GM20431 (cell line): ENCODE results near the gene AHNAK.
"Not testable (repeated sequence)": the region's sequence is repeated elsewhere in the genome, so short reads cannot be mapped to it uniquely, and the experiment has no call there.

ENCODE experiments used
- in situ Hi-C: fragments of 300-500 bp; cut with MseI, MboI; formaldehyde crosslinking; loops from one replicate; pipeline ENCODE4 v1.15.0; 2020; ENCODE audit warnings: low sequenced_read_pairs; ENCODE audit not compliant: unreplicated experiment

Gene AHNAK

DNA sequence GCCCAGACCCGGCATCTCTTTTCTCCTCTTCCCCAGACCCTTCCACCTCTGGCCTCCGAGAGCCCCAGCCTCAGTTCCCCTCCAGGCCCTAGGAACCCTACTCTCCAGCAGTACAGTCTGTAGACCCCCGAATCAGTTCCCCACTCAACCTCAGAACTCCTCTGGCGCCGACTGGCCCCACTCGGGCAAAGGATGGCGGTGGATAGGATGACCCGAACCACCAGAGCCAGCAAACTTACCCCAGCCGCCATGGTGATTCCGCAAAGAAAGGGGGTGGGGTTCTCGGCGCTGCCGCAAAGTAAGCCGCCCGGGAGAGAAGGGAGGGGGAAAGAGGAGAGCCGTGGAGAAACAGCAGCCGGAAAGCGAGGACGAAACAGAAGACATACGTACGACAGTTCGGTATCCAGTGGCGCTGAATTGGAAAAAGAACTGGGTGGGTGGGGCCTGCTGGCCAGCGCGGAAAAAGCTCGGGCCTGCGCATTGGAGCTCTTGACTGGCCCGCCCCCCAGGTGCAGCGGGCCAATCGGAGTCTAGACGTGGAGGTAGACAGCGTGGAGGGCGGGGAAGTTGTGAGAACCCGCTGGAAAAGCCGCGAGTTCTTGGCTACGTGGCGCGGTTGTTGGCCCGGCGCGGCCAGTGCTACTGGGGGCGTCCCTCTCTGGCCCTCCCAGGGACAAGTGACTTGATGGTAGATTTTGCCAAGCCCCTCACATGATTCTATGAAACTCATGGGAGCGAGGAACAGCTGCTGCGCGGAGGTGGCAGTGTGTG lies 27.2 kb upstream of the AHNAK start, which contains the start of gene EEF1G:
TSS of gene EEF1G (minus strand) at position 300 of the 771 bp plus-strand sequence. CDS start at position 251, 49 bp downstream.
- in situ Hi-C loops: no loop called here

DNA sequence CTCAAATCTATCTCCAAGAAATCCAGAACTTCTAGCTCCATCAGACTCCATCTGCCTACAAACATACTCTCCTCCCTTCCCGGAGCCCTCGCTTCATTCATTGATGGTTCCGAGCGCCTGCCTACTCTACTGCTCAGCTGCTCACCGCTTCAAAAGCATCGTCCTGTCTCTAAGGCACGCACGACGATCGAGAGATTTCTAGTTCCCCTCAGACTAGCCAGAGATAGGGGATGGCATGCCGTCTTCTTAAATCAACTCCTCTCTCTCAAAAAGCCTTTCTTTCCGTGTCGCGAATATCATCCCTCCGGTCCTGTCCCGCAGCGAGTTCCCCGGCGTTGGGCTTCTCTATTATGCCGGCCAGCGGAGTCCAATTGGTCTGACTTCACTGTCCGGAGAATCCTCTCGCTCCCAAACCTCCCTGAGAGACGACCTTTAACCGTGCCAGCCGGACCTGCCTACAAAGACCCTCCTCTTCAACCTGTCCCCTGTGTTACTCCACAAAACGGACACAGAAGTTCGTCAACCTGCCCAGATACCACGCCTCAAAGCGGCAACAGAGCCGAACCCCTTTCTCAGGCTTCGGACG lies 26.5 kb upstream of the AHNAK start:
- in situ Hi-C loops: no loop called here

DNA sequence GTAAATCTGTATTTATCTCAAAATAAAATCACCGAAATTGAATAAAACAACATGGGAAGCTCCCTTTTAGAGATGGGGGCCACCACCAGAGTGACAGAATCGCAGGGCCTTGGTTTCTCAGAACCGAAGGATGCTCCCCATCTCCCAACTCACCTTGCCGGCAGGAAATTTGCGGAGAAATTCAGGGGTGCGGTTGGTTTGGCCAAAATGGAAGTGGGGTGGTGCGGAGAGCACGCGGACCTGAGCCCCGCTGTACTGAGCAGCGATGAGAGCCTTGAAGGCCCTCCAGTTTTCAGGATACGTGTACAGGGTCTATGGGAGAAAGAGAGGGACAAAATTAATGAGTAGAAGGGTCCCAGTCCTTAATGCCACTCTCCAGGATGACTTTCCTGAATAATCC lies 25.8 kb upstream of the AHNAK start:
- in situ Hi-C loops: no loop called here

DNA sequence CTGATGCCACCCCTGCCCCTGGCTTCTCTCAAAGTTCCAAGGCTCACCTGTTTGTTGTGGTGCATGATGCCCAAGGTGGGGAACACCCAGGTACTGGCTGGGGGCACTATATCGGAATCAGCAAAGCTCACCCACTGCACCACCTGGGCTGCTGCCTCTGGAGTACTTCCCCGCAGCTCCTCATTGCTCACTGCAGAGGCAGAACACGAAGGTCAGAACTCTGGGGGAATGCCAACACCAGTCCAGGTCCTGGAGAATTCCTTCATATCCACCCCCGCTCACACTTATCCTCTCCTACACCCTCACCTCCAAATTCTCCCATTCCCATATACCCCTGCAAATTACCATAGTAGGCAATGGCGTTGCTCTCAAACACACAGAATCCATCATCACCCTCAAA lies 24.9 kb upstream of the AHNAK start:
- in situ Hi-C loops: not testable (repeated sequence)

DNA sequence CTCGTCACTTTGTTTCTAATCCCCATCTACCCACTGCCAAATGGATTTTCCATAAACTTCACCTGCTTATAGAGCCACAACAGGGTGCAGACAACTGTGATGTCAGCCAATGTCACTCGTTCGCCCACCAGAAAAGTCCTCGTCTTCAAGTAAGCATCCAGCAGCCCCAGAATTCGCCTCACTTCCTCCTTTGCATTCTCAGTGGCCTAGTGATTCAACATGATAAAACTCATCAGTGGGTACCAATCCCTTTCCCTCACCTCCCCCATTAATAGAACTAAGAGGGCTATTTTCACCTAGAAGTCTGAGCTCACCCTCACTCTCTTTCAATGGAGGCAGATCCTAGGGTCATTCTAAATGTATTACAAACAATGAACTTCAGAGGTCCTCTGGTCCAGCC lies 24.3 kb upstream of the AHNAK start:
- in situ Hi-C loops: not testable (repeated sequence)

GRCh38 chr11:62569611-62570010 lies 23.0 kb upstream of the AHNAK start:
- in situ Hi-C loops: no loop called here

DNA sequence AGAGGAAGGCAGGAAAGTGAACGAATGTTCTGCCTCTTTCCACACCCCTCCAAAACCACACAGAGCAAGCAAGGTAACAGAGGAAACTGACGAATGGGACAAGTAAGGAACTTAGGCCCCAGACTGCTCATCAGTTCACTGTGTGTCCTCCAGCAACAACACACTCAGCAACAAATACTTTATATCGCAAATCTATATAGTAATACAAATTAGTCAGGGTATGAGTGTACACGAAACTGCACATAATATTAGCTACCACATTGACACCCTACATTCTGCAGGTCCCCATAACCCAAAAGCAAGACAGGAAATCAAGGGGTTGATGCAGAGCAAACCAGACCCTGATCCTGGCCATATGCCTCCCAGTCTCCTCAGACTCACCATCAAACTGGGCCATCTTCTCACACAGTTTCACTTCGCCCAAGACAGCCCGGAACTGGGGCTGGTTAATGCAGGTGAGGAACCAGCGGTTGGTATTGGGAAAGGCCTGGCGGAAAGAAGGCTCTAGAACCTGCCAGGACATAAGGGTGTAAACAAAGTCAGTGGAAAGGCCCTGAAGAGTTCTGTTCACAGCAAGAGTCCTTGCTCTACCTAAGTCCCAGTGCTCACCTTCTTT lies 20.5 kb upstream of the AHNAK start:
- in situ Hi-C loops: no loop called here

DNA sequence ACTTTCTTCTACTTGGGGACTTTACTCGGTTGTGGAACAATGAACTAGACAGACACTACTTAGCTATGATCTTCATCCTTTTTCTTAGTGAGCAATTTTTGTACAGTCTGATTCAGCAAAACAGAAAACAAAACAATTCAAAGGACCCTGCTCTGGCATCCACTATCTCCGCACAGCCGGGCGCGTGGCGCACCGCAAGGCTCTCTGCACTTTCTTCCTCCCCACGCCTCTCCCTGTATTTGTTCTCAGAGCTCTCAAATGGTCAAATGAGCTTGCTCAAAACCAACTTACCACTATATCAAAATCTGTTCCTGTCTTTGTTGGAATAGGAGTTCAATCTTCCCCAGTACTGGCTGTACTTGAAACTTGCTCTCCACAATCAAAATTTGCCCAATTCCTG lies 19.6 kb upstream of the AHNAK start:
- in situ Hi-C loops: no loop called here

- in situ Hi-C loops: no loop called here
Measured at GRCh38 chr11:62565100-62565802, 18.6 kb upstream of the AHNAK start.

- in situ Hi-C loops: not testable (repeated sequence)
Measured at GRCh38 chr11:62561677-62562230, 15.1 kb upstream of the AHNAK start.

- in situ Hi-C loops: no loop called here
Measured at GRCh38 chr11:62560566-62561103, 14.0 kb upstream of the AHNAK start.

- in situ Hi-C loops: not testable (repeated sequence)
Measured at GRCh38 chr11:62559626-62560025, 13.0 kb upstream of the AHNAK start.

GRCh38 chr11:62559204-62559603 lies 12.6 kb upstream of the AHNAK start:
- in situ Hi-C loops: no loop called here

- in situ Hi-C loops: no loop called here
Measured at GRCh38 chr11:62558669-62559068, 12.1 kb upstream of the AHNAK start.

DNA sequence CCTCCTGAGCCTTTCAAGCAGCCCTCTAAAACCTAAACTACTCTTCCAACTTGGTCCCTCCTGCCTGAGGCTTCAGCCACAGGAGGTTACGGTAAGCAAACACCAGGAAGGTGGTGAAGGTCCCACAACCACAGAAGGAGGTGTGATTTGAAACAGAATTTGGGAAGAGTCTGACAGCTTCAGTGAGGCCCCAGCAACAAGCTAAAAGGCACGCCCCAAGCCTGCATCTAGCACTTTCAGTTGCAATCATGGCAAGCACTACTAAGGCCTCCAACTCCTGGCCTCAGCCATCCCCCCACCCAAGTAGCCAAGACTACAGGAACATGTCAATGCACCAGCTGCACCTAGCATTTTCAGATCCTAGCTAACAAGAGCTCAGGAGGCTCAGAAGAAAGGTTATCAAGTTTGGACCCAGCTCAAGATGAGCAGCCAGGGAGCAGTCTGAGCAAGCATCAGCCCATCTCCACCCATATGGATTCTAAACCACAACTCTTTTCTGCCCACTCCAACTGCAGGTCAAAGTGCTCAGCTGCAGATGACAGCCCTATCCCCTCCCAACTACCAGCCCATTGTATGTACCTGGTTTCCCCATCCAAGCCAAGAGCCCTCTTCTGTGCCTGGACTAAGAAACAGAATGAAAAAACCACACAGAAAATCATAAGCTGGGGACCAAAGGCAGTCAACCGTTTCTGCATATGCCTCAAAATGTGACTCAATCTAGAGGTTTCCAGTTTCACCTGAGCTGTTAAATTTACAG lies 10.4 kb upstream of the AHNAK start:
- in situ Hi-C loops: no loop called here

DNA sequence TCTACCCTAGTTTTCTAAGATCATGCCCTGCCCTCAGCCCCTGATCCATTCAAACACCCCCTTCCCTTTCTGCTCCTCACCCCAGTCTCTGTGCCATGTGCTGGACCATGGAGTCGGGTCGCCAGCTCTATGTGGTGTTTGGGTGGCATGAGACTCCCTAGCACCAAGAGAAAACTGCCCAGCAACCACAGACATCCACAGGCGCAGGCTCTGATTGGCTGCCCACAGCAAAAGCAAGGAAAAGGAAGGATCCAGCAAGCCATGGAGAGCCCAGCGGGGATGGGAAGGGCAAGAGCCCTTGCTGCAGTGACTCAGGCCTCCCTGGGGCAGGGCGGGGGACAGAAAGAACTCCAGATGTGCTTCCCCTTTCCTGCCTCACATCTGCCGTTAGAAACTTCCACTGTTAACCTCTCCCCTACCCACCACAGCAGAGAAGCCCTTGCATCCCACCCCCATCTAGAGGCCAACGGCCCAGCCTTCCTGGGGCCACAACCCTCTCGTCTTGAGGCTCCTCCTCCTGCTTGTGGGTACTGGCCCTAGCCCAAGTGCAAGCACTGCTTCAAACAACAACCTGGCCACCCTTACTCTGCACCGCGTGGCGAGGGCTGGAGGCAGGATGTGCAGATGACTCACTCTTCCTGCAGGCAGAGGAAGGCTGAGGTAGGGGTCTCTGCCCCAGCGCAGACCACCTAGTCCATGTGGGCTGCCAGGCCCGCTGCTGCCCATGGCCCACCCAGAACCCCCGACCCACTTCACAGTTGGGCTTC lies 9.7 kb upstream of the AHNAK start:
- in situ Hi-C loops: no loop called here

GRCh38 chr11:62555464-62556107 lies 9.0 kb upstream of the AHNAK start:
- in situ Hi-C loops: no loop called here
